ENCODE measurements around the gene FAM187B.
"Not testable (repeated sequence)": the region's sequence is repeated elsewhere in the genome, so short reads cannot be mapped to it uniquely, and the experiment has no call there.

Gene FAM187B

DNA sequence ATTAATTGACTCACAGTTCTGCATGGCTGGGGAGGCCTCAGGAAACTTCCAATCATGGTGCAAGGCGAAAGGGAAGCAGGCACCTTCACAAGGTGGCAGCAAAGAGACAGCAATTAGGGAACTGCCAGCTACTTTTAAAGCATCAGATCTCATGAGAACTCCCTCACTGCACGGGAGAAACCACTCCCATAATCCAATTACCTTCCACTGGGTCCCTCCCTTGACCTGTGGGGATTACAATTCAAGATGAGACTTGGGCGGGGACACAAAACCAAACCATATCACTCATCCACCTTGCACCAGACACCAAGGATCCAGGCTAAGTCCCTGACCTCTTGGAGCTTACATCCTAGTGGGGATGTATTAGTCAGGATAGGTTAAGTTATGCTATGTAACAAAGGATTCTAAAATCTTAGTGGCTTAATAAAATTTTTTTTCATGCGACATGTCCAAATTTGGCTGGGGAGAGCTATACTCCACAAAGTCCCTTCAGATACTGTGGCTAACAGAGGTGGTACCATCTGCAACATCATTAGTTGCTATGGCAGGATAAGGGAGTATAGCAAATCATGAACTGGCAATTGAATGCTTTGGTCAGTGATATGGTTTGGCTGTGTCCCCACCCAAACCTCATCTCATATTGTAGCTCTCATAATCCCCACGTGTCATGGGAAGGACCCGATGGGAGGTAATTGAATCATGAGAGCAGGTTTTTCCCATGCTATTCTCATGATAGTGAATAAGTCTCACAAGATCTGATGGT lies 8.3 kb upstream of the FAM187B start:
- in situ Hi-C loops (cut with MboI; ENCODE audit: low sequenced_read_pairs): no loop called here

DNA sequence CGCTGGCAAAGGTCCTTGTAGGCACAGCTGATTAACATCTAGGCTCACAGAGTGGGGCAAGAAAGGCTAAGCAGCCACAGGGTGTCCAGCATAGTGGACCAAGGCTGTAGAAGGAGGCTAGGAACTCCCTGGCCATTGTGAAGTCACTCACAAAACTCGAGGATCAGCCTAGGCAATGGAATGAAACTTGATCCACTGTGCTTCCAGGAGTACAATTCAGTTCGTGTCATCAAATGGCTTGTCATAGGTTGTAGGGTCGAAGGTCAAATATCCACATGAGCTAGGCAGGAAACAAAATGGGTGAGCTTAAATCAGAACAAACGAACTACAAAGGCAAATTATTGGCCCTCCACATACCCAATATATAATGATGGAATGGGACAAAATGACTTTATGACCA lies 4.4 kb upstream of the FAM187B start:
- in situ Hi-C loops (cut with MboI; ENCODE audit: low sequenced_read_pairs): no loop called here

DNA sequence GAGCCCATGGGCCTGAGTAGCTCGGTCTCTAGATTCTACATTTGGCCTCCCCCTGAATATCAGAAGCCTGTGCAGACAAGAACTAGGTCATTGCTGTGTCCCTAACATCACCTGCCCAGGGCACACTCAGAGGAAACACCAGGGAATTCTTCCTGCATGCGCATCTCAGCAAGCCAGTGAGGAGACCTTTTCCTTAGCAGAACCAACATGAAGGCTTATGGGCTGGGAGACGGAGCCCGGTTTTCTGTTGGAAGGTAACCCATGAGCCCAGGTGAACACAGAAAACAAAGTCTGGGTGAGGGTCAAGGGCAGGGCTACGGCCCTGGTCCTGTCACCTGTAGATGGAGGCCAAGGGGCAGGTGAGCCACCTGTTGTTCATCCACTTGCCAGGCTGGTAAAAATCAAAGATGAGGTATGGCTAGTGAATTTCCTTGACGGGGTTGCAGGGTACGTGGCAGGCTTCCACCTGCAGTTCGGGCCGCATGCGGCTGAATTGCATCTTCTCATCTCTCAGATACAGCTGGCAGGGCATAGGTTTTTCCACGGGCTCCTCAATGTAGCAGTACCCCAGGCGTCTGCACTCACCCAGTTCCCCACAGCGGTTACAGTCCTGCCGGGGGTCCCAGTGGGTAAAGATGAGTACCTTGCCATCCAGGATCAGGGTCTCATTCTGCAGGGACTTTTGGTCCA lies 3.6 kb upstream of the FAM187B start:
- in situ Hi-C loops (cut with MboI; ENCODE audit: low sequenced_read_pairs): no loop called here

DNA sequence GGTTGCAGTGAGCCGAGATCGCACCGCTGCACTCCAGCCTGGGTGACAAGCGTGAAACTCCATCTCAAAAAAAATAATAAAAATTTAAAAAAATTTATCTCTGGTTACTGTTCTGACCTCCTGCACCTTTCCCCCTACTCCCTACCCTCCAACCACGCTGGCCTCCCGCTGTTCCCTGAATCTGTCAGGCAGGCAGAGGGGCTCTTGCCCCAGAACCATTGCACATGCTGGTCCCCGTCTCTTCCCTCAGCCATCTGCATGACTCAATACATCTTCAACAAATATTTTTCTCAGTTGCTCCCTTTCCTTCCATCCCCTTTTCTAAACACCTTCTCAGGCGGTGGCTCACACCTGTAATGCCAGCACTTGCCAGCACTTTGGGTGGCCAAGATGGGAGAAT lies 1.1 kb upstream of the FAM187B start:
- in situ Hi-C loops (cut with MboI; ENCODE audit: low sequenced_read_pairs): no loop called here

DNA sequence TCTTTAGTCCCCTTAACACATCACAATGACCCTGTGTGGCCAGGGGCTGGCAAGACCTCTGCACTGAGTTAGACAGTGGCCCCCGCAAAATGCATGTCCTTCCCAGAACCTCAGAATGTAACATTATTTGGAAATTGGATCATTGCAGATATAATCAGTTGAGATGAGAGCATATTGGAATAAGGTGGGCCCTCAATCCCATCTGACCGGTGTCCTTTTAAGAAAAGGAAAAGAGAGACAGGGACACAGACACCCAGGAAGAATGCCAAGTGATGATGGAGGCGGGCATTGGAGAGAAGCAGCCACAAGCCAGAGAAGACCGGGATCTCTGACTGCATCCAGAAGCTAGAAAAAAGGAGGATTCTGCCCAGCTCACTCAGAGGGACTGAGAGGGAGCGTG lies 1.8 kb downstream of the FAM187B start:
- in situ Hi-C loops (cut with MboI; ENCODE audit: low sequenced_read_pairs): no loop called here

DNA sequence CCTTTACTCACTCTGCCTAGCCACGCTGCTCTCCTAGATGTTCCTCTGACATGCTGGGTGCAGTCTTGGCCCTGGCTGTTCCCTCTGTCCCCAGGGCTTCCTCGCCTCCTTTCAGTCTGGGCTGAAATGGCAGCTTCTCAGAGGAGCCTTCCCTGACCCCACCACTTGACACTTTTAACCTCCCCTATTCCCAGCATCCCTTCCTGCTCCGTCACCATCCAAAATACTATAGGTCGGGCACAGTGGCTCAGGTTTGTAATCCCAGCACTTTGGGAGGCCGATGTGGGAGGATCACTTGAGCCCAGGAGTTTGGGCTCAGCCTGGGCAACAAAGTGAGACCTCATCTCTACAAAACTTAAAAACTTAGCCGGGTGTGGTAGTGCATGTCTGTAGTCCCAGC lies 2.6 kb downstream of the FAM187B start:
- in situ Hi-C loops (cut with MboI; ENCODE audit: low sequenced_read_pairs): no loop called here

DNA sequence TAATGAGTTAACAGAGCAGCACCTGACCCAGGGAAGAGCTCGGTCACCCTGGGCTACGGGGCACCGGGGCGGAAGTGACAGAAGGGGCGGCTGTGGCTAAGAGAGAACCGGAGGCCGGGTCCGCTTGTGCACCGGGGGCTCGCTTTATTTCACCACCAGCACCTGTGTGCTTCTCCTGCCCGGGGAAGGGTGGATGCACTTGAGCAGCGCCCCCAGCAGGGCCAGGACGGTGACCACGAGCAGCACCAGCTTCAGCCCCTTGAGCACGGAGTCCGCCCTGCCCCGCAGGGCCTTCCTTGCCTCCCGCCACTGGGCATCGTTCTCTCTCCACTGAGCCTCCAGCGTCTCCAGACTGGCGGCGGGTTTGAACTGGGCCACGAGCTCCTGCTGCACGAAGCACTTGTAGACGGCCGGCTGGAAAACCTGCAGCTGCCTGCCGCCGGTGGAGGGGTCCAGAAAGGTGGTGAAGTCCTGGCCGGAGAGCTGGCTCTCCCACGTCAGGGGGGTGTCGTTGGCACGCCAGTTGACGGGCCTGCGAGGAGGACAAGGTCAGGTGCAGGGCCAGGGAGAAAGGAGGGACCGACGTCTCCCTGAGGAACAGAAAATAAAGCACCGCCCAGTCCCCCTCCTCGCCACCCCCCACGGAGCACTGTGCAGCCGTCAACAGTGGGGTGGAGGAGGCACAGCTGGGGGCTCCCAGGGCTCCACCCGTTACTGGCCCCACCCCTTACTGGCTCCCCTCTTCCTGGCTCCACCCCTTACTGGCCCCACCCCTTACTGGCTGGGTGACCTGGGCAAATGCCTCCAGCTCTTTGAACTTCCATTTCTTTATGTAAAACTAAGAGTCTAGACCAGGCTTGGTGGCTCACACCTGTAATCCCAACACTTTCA lies 3.6 kb downstream of the FAM187B start:
- in situ Hi-C loops (cut with MboI; ENCODE audit: low sequenced_read_pairs): no loop called here

DNA sequence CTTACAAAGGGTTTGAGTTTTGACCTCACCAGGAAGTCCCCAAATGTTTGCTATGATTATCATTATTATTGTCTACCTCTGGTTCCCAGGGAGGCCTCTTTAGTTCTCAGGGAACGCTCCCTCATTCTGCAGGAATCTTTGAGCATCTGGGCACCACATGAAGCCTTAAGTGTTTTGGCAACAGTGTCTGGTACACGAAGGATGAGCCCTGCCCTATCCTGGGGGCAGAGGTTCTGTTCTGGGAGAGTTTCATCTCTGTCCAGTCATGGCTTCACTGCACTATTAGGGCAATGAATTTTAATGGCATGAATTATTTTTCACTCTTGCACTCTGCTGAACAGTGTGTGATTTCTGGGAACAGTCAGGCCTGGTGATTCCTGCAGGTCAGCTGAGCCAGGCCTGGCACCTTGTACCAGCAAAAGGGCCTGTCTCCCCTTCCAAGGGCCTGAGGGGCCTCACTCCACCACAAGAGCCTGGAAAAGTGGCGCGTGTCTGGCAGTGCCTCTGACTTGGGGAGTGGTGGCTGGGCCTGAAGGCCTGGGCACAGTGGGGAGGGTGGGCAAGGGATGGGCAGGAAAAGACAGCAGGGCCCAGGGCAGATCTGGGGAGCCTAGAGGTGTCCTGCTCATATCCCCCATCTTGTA lies 4.6 kb downstream of the FAM187B start:
- in situ Hi-C loops (cut with MboI; ENCODE audit: low sequenced_read_pairs): no loop called here

DNA sequence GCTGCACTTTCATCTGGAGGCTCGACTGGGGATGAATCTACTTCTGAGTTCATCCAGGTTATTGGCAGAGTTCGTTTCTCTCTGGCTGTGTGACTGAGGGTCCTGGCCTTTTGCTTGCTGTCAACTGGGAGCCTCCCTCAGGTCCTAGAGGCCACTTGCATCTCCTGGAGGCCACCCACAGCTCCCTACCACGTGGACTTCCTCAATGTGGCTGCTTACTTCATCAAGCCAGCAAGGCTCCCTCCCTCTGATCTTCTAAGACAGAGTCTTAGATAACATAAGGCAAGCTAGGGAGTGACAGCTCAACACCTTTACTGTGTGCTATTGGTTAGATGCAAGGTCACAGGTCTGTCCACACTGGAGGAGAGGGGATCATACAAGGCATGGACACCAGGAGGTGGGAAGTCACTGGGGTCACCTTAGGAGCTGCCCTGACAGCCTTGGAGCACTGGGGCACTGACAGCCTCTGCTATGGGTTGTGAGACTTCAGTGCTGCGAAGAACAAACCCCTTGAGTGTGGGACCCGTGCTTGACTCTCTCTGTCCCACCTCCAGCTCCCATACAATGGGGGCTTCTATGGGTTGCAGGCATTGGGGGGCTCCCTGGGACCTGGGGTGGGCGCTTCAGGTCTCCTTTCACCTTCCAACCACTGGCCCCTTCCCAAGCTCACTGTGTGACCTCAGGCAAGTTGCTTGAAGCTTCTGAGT lies 5.3 kb downstream of the FAM187B start:
- in situ Hi-C loops (cut with MboI; ENCODE audit: low sequenced_read_pairs): no loop called here

DNA sequence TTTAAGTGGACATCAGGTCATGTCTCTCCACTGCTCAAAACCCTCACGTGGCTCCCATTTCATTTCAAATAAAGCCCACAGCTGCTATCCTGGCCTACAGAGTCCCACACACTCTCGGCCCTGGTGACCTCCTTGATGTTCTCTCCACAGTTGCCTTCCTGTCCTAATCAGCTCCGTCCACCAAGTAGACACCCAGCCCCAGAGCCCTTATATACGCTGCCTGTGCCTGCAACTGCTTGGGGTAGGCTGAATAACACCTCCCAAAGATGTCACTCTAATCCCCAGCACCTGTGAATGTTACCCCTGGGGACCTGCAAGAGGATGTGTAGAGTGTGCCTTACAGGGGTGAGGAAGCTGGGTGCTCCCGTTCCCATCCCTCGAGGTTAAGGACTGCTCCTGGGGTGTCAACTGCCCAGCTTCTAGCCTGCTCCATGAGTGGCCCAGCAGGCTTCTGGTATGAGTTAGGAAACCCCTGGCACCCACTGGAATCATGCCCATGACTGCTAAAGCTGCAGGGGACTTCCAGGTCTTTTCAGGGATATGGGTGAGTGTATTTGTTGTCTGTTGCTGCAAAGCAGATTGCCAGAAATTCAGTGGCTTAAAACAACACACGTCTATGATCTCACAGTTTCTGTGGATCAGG lies 6.0 kb downstream of the FAM187B start:
- in situ Hi-C loops (cut with MboI; ENCODE audit: low sequenced_read_pairs): no loop called here

DNA sequence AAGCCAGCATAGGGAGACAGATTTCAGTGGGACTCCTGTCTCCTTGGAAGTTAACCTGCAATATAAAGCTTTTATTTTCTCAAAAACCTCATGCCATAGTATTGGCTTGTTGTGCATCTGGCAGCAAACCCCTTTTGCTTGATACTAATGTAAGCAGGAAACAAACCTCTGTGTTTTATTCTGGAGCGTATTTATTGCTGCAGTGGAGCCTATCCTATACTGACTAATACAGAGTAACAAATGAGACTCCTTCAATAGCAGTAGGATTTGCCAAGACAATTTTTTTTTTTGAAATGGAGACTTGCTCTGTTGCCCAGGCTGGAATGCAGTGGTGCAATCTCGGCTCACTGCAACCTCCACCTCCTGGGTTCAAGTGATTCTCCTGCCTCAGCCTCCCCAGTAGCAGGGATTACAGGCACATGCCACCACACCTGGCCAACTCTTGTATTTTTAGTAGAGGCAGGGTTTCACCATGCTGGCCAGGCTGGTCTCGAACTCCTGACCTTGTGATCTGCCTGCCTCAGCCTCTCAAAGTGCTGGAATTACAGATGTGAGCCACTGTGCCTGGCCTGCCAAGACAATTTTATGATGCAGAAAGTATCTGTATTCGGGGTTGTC lies 7.5 kb downstream of the FAM187B start:
- in situ Hi-C loops (cut with MboI; ENCODE audit: low sequenced_read_pairs): not testable (repeated sequence)

DNA sequence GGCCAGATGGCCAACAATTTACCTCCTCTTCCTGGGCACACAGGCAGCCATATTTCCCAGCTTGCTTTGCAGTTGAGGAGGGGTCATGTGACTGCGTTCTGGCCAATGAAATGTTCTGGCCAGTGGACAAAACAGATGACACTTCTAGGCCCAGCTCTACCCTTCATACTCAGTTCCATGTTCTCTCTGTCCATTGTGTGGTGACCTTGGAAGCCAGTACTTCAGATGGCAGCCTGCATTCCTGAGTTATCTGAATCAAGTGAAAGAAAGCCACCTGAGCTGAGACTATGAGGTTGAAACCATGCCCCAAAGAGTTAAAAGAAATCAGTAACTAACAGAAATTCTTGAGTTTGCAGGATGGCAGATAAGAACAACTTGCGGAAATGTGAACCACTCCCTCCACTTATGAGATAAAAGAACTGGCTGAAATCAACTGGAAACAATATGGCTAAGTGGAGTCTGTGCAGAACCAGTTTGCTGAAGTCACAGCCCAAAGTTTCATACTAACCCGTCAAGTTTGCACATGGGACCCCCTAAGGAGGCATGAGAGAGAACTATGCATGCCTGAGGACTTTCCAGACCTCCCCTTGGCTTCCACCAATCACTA lies 8.1 kb downstream of the FAM187B start:
- in situ Hi-C loops (cut with MboI; ENCODE audit: low sequenced_read_pairs): no loop called here

DNA sequence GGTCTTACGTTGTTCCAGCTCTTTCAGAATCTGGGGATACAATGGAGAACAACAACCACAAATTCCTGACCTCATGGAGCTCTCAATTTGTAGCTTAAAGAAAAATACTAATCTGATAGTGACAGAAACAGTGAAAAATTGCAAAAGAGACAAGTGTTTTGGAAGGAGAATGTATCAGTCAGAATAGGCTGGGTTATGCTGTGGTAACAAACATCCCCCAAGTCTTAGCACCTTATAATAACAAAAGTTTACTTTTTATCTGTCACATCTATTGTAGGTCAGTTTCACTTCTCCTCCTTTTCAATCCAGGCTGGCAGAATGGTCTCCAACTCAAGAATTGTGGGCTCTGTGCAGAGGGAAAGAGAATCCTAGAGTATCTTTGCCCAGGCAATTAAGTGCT lies 9.5 kb downstream of the FAM187B start:
- in situ Hi-C loops (cut with MboI; ENCODE audit: low sequenced_read_pairs): no loop called here

DNA sequence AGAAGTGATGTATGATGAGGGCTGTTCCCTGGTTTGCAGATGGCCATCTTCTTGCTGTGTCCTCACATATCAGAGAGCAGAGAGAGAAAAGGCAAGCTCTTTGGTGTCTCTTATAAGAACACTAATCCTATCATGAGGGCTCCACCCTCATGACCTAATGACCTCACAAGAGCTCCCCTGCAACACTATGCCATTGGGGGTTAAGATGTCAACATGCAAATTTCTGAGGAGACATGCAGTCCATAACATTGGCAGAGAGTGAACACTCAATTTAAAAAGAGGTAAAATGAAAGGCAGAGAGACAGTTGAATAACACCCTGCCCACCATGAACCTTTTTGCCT lies 10.9 kb downstream of the FAM187B start:
- in situ Hi-C loops (cut with MboI; ENCODE audit: low sequenced_read_pairs): no loop called here

DNA sequence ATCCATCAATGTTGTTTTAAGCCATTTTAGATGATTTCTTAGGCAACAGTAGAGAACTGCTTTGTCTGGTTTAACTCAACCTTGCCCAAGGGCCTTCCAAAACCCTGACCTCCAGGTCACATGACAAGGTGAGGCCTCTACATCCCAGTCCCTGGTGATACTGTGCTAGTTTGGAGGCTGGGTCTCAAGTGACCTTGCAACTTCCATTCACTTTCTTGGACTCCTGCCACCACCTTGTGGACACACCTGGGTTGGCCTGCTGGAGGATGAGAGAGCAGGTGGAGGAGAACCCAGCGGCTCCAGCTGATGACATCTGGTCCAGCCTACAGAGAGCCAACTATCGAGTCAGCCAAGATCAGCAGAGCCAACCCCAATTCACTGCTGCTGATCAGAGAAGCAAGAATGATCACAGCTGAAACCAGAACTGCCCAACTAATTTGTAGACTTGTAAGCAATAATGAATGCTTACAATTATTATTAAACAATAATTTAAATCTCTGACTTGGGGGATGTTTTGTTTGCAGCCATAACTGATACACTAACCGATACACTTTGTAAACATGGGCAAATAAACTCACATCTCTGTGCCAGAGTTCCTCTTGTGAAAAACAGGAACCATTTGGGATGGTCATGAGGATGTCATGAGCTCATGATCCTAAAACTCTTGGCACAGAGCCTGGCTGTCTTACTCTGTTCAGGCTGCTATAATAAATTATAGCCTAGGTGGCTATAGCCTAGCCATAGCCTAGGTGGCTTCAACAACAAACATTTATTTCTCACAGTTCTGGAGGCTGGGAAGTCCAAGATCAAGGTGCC lies 11.5 kb downstream of the FAM187B start:
- in situ Hi-C loops (cut with MboI; ENCODE audit: low sequenced_read_pairs): no loop called here

DNA sequence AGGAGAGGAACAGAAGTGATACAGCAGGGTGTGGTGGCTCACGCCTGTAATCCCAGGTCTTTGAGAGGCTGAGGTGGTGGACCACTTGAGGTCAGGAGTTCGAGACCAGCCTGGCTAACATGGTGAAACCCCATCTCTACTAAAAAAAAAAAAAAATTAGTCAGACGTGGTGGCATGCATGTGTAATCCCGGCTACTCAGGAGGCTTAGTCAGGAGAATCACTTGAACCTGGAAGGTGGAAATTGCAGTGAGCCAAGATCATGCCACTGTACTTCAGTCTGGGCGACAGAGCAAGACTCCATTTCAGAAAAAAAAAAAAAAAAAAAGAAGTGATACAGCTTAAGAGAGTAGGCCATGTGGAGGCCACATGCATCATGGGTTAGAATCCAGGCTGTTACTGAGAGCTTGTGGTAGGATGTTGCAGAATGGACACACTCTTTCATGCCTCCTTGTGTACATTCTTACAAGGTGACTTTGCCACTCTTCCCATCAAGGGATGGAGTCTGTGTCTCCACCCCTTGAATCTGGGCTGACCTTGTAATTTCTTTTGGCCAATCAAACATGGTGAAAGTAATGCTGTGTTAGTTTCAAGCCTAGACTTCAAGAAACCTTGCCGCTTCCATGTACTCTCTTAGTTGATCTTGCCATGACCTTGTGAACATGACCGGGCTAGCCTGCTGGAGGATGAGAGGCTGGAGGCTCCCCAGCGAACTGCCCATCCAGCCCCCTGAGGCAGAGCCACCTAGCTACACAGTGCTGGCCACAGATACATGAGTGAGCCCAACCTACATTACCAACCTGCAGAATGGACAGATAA lies 12.3 kb downstream of the FAM187B start:
- in situ Hi-C loops (cut with MboI; ENCODE audit: low sequenced_read_pairs): no loop called here

DNA sequence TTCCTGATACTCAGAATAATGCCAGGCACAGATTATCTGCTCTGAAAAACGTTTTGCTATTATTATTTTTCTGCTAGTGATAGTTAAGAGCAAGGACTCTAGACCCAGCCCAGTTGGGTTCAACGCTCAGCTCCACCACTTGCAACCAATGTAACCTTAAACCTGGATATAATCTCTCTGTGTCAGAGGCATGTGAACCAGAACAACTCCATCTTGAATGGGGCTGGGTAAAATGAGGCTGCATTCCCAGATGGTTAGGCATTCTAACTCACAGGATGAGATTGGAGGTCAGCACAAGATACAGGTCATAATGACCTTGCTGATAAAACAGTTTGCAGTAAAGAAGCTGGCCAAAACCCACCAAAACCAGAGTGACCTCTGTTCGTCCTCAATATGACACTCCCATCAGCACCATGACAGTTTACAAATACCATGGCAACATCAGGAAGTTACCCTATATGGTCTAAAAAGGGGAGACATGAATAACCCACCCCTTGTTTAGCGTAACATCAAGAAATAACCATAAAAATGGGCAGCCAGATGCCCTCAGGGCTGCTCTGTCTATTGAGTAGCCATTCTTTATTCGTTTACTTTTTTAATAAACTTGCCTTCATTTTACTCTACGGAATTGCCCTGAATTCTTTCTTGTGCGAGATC lies 13.6 kb downstream of the FAM187B start:
- in situ Hi-C loops (cut with MboI; ENCODE audit: low sequenced_read_pairs): no loop called here
